NT2/D1 (cell line): ENCODE data around the gene KRR1.

Experiments
- YY1 ChIP-seq: IDR thresholded peaks from 2 replicates; pipeline ENCODE4 v1.6.1; 2011; ENCODE audit not compliant: insufficient read length, insufficient read depth
- ZNF274 ChIP-seq: IDR thresholded peaks from 2 replicates; pipeline ENCODE4 v1.6.1; 2011; ENCODE audit warnings: mild to moderate bottlenecking, low read depth, low read length

DNA sequence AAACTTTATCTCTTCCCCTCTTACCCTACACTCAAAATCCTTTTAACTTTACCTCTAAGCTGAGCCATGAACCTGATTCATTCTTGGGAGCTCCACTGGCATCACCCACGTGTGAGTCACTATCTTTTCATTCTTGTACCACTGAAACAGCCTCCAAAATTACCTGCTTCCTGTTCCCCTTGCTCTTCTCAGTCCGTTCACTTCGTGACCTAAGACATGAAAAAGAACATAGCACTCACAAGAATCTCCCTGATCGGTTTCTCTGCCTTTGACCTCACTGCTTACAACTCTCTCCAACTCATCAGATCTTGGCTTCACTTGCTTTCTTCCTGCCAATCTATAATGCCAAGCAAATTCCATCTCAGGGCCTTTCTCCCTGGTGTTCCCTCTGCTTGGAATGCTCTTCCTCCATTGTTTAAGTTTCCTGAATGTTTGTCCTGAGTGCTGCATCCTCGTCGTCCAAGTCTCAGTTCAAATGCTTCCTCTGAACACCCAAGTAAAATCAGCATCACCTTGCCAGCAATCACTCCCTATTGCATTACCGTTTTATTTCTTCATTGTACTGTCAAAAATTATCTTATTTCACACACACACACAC lies 21.7 kb downstream of the KRR1 start:
- TF ChIP-seq ZNF274 (no peak), YY1 (no peak)
